ENCODE data around the gene FKBP6. TPM values are rescaled to one million over a fixed set of nuclear protein-coding genes. Genes with fewer than 3 reads are reported as not detected.
"Not testable (repeated sequence)": the region's sequence is repeated elsewhere in the genome, so short reads cannot be mapped to it uniquely, and the experiment has no call there.

The FKBP6 gene
- total and polyA plus RNA-seq, 10 donors, result 0.15 to 0.51 (median 0.24) TPM; not detected in 7

DNA sequence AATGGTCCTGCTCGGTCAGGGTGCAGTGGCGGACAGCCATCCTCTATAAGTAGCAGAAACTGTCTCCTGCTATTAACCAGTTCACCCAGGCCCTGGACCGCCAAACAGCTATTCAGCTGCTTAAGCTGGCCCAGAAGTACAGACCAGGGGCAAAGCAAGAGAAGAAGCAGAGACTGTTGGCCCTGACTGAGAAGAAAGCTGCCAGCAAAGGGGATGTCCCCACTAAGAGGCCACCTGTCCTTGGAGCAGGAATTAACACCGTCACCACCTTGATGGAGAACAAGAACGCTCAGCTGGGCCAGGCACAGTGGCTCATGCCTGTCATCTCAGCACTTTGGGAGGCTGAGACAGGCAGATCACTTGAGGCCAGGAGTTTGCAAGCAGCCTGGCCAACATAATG lies 13.7 kb upstream of the FKBP6 start:
- peak; percentile 36 for DNase-seq
- WGBS, 5 donors, result 92 to 97% (median 94%) methylated on average over 5 of the region's 5 CpGs
- Histone ChIP-seq H3K4me1 (peaks cover under 1 to 3% (median 1%) of the 10 kb centered on the region in 6 donors), H3K36me3 (no peaks in the 10 kb centered on the region), H3K27ac (no peak overlapping the region), H3K27me3 (replicated peaks in 1 of 7) (no peaks in the 10 kb centered on the region), H3K4me3 (no peak overlapping the region), H3K9me3 (no peaks in the 10 kb centered on the region)
- no peak for TF ChIP-seq POLR2AphosphoS5 (IDR thresholded peaks at IDR 0.05)
- TF ChIP-seq, protein P1, sequence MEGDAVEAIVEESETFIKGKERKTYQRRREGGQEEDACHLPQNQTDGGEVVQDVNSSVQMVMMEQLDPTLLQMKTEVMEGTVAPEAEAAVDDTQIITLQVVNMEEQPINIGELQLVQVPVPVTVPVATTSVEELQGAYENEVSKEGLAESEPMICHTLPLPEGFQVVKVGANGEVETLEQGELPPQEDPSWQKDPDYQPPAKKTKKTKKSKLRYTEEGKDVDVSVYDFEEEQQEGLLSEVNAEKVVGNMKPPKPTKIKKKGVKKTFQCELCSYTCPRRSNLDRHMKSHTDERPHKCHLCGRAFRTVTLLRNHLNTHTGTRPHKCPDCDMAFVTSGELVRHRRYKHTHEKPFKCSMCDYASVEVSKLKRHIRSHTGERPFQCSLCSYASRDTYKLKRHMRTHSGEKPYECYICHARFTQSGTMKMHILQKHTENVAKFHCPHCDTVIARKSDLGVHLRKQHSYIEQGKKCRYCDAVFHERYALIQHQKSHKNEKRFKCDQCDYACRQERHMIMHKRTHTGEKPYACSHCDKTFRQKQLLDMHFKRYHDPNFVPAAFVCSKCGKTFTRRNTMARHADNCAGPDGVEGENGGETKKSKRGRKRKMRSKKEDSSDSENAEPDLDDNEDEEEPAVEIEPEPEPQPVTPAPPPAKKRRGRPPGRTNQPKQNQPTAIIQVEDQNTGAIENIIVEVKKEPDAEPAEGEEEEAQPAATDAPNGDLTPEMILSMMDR (IDR thresholded peaks at IDR 0.05 in 8 of 11, conservative IDR thresholded peaks at IDR 0.05 in 3 of 11), result no peak
- no peak for TF ChIP-seq POLR2A (IDR thresholded peaks at IDR 0.05)
- intact Hi-C loops (cut with DNase I; ENCODE audit: low total_unique reads), result no loop called here

GRCh38 chr7:73316521-73316920 lies 11.4 kb upstream of the FKBP6 start:
- DNase-seq, result no peak
- TF ChIP-seq POLR2AphosphoS5 (IDR thresholded peaks at IDR 0.05), result no peak
- TF ChIP-seq, protein P1 (IDR thresholded peaks at IDR 0.05 in 8 of 11, conservative IDR thresholded peaks at IDR 0.05 in 3 of 11), result no peak
- TF ChIP-seq POLR2A (IDR thresholded peaks at IDR 0.05), result no peak
- Histone ChIP-seq H3K27me3 (replicated peaks in 1 of 7) (no peaks in the 10 kb centered on the region), H3K9me3 (no peaks in the 10 kb centered on the region), H3K4me3 (no peak overlapping the region), H3K4me1 (no peaks in the 10 kb centered on the region), H3K27ac (no peak overlapping the region), H3K36me3 (no peaks in the 10 kb centered on the region)
- intact Hi-C loops (cut with DNase I; ENCODE audit: low total_unique reads), result no loop called here
- 82 to 88% (median 87%) methylated on average over 7 to 9 of the region's 9 CpGs for WGBS, 5 donors

DNA sequence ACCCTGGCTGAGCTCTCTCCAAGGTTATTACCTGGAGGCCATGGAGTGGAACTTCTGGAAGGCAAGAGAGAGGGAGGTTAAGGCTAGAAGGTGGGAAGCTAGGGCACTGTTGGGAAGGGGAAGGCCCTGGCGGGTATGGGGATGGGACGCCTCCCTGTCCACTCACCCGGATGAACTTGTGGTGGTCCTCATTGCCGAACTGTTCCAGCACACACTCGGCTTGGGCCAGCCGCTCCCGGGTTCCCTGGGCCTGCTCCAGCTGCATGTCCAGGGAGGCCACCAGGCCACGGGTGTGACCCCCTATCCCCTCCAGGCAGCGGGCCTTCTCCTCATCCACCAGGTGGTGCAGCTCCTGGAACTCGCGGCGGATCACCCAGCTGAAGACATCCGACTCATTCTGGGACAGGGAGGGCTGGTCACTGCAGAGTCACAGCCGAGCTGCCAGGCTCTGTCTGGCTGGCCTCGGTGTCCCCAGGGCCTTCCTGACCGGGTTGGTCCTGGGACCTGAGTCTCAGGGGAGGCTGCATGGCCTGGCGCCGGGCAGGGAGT lies 9.2 kb upstream of the FKBP6 start:
- DNase-seq; H3K4me3 ChIP-seq; H3K27ac ChIP-seq; H3K27me3 ChIP-seq (replicated peaks in 1 of 7); H3K36me3 ChIP-seq; H3K9me3 ChIP-seq; H3K4me1 ChIP-seq; intact Hi-C loops (cut with DNase I; ENCODE audit: low total_unique reads): not testable (repeated sequence)
- WGBS, 5 donors, result 83 to 95% (median 89%) methylated on average over 2 to 18 of the region's 18 CpGs

DNA sequence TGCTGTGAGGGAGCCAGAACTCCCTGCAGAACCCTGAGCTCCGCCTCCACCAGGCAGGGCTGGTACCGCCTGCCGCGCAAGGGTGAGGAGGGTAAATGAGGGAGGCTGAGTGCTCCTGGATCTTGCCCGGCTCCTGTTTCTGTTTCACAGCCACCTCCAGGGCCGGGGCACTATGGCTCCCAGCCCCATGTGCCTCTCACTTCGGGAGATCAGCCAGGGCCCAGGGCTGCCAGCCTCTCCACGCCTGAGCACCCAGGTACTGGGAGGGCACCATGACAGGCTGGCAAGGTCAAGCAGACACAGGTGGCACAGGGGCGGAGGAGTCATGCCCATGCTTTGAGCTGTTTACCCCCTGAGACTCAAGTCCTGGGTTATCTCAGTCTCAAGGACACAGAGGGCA lies 8.4 kb upstream of the FKBP6 start:
- intact Hi-C loops (cut with DNase I; ENCODE audit: low total_unique reads); H3K27me3 ChIP-seq (replicated peaks in 1 of 7); DNase-seq; H3K36me3 ChIP-seq; H3K27ac ChIP-seq; H3K9me3 ChIP-seq; H3K4me3 ChIP-seq: not testable (repeated sequence)
- WGBS, 5 donors, result 77 to 96% (median 78%) methylated on average over 4 to 9 of the region's 9 CpGs
- peaks cover 0 to 12% (median 11%) of the 10 kb centered on the region in 6 donors for H3K4me1 ChIP-seq

DNA sequence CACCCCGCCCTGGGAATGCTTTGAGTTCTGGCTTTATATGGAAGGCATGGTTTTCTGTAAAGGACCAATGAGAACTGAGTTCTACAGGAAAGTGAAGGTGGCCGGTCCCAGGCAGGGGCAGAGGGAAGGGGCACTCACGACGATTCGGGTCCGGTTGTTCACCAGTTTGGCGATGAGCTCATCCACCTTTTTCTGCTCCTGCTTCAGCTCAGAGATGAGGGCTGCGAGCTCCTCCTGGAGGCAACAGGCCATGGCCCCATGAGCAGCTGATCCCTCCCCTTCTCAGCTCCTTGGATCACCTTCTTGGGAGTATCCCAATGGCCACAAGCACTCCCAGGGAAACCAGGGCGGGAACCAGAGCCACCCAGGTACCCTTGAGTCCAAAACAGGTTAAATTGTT lies 8.0 kb upstream of the FKBP6 start:
- H3K27ac ChIP-seq; H3K9me3 ChIP-seq; H3K27me3 ChIP-seq (replicated peaks in 1 of 7); H3K4me3 ChIP-seq; intact Hi-C loops (cut with DNase I; ENCODE audit: low total_unique reads); DNase-seq; H3K36me3 ChIP-seq: not testable (repeated sequence)
- H3K4me1 ChIP-seq, result peaks cover 0 to 14% (median 12%) of the 10 kb centered on the region in 6 donors
- WGBS, 5 donors, result 84 to 92% (median 85%) methylated on average over 7 to 9 of the region's 9 CpGs

DNA sequence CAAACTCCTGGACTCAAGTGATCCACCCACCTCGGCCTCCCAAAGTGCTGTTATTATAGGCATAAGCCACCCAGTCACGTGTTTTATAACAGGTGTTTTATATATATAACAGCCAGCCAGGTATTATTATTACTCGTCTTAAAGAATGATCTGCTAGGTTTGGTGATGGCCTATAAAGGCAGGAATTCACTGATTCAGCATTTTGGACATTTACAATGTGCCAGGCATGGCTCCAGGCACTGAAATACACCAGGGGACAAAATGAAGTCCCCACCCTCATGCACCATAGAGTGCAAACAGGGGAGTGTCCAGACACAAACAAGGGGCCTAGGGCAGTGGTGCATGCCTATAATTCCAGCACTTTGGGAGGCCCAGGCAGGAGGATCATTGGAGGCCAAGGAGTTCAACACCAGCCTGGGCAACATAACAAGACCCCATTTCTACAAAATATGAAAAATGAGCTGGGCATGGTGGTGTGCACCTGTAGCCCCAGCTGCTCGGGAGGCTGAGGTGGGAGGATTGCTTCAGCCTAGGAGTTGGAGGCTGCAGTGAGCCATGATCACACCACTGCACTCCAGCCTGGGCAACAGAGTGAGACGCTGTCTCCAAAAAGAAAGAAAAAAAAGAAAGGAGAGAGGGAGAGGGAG lies 4.4 kb upstream of the FKBP6 start:
- DNase-seq; H3K36me3 ChIP-seq; H3K27me3 ChIP-seq (replicated peaks in 1 of 7); H3K9me3 ChIP-seq; intact Hi-C loops (cut with DNase I; ENCODE audit: low total_unique reads): not testable (repeated sequence)
- H3K4me1 ChIP-seq, result peaks cover 0 to 14% (median 12%) of the 10 kb centered on the region in 6 donors
- WGBS, 5 donors, result 66 to 86% (median 79%) methylated on average over 5 of the region's 5 CpGs
- H3K4me3 ChIP-seq, result peak overlapping the region in 5 of 8 donors; percentile 13 to 62 (median 30)
- H3K27ac ChIP-seq, result peak overlapping the region in 3 of 8 donors; percentile 8 to 79 (median 47)

Measured in spleen (tissue), 11 donors.